Fibroblast of upper back skin (primary cell): ENCODE data around the gene AFF3.
A peak's percentile ranks its signal among the peaks of the same experiment; 100 is the strongest.
"Not testable (repeated sequence)": the region's sequence is repeated elsewhere in the genome, so short reads cannot be mapped to it uniquely, and the experiment has no call there.

Experiments used
- DNase-seq: peaks from one replicate; pipeline ENCODE4 v3.0.0-alpha.2; 2013

The AFF3 gene

GRCh38 chr2:99688699-99689098 lies 453.7 kb downstream of the AFF3 start:
- no peak for DNase-seq

DNA sequence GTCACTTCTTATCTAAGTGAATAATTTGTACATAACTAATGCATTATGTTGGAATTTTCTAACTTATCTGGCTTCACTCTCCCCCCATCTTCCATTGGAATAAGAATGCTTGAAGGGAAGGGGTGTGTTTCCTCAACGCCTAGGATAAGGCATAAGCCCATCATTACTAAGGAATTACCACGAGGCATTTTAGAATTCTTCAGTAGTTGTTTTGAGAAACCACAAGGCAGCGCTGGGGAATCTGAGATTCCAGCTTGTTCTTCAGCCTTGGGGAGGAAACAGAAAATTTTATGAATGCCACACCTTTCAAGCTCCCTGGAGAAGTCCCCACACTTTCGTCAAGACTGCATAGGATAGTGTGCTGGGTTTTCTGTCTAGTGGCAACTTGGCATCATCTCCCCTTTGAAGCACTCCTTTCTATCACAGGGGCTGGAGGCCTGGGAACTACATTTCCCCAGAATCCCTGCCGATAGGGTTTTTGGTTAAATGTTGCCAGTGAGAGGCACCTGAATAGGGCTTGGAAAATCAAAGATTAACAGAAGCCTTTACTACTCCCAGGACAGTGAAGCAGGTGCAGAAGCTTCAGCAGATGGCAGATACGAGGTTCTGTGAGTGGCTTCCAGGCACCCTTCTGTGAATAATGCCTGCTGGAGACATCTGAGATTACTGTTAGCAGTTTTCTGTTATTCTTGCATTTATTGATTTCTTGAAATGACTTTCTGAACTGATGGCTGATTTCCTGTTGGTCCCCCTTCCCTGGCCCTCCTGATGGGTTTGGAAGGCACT lies 459.9 kb downstream of the AFF3 start:
- peak; percentile 88 for DNase-seq

DNA sequence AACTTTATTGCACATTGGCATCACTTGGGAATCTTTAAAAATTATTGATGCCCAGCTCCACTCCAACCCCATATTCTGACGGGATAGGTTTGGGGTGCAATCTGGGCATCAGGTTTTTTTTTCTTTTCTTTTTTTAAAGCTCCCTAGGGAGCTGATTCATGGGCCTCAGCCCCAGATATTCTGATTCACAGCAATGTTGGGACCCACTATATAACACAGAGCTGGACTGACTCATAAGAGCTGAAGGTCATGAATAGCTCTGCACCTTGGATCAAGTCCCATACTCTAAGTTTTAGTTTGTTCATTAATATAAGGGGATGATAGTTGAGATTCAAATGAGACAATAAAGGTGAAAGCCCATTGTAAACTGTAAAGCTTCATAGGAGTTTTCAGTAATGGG lies 461.4 kb downstream of the AFF3 start:
- peak; percentile 88 for DNase-seq

DNA sequence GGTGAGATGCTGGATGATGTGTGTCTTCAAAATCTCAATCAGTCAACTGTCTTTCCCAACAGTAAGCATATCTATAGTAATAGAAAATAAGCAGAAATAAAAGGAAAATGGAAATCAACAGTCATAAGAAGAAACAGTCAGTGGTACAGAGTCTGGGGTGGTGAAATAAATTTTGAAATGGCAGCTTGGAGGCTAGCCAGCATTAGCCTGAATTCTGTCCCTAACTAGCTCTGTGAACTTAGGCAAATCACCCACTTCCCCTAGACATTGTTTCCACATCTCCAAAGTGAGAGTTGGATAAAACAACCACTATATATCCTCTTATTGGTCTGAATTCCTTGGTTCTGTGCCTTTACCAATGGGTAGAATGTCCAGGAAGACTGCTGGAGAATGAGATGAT lies 462.9 kb downstream of the AFF3 start:
- DNase-seq: no peak

DNA sequence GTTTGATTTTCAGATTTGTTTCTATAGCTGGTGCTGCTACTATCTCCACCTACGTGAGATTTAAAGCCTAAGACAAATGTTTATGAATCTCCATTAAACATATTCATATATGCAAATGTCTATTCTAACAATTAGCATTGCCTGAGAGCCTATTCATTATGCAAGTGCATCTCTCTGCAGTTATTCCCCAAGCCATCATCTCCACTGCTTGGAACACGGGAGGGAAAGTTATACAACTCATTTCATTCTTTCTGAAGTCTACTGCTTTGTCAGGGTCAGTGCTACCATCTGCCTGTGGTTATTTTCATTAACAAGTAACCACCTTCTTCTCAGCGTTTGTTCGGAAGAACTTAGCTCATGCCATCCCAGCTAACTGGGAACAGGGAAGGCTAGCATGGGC lies 463.8 kb downstream of the AFF3 start:
- DNase-seq: no peak

DNA sequence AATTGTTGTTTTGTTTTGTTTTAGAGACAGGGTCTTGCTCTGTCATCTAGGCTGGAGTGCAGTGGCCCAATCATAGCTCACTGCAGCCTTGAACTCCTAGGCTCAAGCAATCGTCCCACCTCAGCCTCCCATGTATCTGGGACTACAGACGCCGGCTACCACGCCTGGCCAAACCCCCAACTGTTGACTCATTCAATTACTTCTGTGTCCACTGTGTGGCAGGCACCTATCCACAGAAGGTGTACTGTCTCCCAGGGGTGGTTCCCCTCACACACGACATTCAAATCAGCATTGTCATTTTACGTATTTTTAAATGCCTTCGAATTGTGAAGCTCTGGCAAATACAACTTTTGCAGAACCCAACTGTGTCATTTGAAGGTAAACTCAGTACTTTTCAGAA lies 464.6 kb downstream of the AFF3 start:
- no peak for DNase-seq

- DNase-seq: peak; percentile 45
These were observed 467.2 kb downstream of the AFF3 start for GRCh38 chr2:99675130-99675661.

GRCh38 chr2:99674090-99674489 lies 468.3 kb downstream of the AFF3 start:
- no peak for DNase-seq

- no peak for DNase-seq
These were observed 469.5 kb downstream of the AFF3 start for GRCh38 chr2:99672766-99673350.

GRCh38 chr2:99670768-99671734 lies 471.3 kb downstream of the AFF3 start:
- no peak for DNase-seq

- no peak for DNase-seq
These were observed 476.1 kb downstream of the AFF3 start for GRCh38 chr2:99666256-99666655.

DNA sequence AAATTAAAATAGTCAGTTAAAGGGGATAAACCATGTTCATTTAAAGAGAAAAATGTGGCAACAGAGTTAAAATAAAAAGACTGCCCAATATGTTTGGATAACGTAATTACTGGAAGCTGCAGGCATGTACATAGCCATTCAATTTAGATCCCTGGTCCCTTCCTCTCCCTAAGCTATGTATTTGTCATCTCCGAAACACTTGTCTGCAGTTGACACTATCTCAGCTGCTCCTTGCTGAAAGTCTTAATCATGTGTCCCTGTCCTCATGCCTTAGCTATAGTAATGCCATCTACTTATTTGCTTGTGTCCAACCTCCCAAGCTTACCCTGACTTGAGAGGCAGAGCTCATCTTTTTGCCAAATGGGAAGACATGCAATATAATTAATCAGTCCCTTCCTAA lies 478.7 kb downstream of the AFF3 start:
- no peak for DNase-seq

- peak; percentile 100 for DNase-seq
These were observed 479.5 kb downstream of the AFF3 start for GRCh38 chr2:99662761-99663341.

DNA sequence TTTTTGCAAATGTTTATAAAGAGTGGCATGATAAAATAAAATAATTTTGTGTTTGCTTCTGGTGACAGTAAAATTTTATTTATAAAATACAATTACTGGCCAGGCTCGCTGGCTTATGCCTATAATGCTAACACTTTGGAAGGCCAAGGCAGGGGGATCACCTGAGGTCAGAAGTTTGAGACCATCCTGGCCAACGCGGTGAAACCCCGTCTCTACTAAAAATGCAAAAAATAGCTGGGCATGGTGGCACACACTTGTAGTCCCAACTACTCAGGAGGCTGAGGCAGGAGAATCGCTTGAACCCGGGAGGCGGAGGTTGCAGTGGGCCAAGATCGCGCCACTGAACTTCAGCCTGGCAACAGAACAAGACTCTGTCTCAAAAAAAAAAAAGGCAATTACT lies 480.6 kb downstream of the AFF3 start:
- DNase-seq: not testable (repeated sequence)

DNA sequence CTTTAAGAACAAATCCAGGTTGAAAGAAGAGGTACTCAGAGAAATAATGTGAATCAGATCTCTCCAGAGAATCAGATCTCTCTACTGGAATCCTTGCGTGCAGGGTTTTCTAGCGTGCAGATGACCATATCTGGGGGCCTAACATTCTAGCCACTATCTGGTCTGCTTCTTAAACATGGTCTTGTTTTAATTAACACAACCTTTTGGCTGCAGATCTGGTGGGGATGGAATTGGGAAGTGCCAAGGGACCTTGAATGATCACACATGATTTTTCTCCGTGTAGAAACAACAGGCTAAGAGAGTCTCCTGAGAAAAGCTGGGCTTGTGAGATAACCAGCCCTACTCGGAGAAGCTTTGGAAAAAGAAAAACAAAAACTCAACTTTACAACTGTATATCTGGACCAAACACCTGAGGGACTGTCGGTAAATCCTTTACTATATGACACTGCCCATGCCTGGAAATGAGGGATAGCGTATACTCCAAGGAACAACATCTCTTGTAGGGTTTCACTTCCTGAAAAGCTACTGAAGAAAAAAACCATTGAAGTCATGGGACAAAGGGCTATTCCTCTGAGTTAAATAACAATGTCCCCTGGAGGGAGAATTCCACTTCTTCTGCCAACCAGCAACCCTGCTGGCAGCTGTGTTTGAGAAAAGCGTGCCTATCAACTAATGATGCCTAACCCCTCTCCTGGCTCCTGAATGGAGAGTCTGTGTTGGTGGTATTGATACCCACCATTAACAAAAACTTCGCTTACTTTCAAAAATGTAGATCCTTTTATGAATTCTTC lies 481.6 kb downstream of the AFF3 start:
- peak; percentile 43 for DNase-seq

GRCh38 chr2:99659874-99660273 lies 482.5 kb downstream of the AFF3 start:
- peak; percentile 32 for DNase-seq

GRCh38 chr2:99657691-99658258 lies 484.6 kb downstream of the AFF3 start:
- DNase-seq: no peak

GRCh38 chr2:99656994-99657393 lies 485.4 kb downstream of the AFF3 start:
- peak; percentile 37 for DNase-seq

DNA sequence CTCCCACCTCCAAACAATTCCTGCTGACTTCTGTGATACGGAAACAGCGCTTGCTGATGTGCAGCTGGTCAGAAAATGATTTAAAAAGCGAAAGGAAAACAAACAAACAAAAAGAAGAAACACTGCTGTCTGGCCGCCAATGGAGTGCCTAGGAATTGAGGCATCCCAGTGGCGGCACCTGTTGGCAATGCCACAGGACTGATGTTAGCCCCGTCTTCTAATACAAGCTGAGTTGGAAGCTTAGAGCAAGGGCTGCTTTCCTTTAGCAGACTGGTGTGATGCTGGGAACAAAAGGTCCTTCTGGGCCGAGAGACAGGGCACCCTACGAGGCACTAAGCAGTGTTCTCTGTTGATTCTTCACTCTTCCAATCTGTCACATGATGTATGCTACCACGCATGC lies 489.0 kb downstream of the AFF3 start:
- no peak for DNase-seq

GRCh38 chr2:99652862-99653261 lies 489.5 kb downstream of the AFF3 start:
- DNase-seq: no peak

- DNase-seq: peak; percentile 80
These were observed 490.3 kb downstream of the AFF3 start for GRCh38 chr2:99651930-99652670.
